ENCODE data around the gene MISP3. TPM values are rescaled to one million over a fixed set of nuclear protein-coding genes. Genes with fewer than 3 reads are reported as not detected.

The MISP3 gene
- total and polyA plus RNA-seq, 9 of the 15 experiments (the other 6 are each of a cell fraction or from before 2014, with no cell fraction given): 0.25 to 5.6 (median 1.6) TPM

- peak; percentile 92 for TF ChIP-seq CXXC5 (CRISPR knock-in tag; IDR thresholded peaks at IDR 0.05)
- TF ChIP-seq L3MBTL2 (IDR thresholded peaks at IDR 0.05): peak; percentile 89
- TF ChIP-seq TCF7L2 (IDR thresholded peaks at IDR 0.05; ENCODE audit: low read depth, low read length): no peak
- peak in 1 of 3 experiments; percentile 48; a peak in 1 of 6 replicates for TF ChIP-seq ZBTB11 (CRISPR knock-in tag; IDR thresholded peaks at IDR 0.05)
- TF ChIP-seq PRPF4 (IDR thresholded peaks at IDR 0.05; ENCODE audit: insufficient read depth, low read depth, low read length, poor library complexity, severe bottlenecking): no peak
- TF ChIP-seq ELF4 (CRISPR knock-in tag; IDR thresholded peaks at IDR 0.05): no peak
- peak; percentile 75 for TF ChIP-seq CCNT2 (IDR thresholded peaks at IDR 0.05; ENCODE audit: borderline replicate concordance, extremely low read depth, insufficient read length, low read depth, low read length)
- TF ChIP-seq ZBTB40 (IDR thresholded peaks at IDR 0.05): 0 out of 2 replicates have a peak, but pooled peaks have one; percentile 5
- no peak for TF ChIP-seq ZBTB40 (CRISPR knock-in tag; IDR thresholded peaks at IDR 0.05)
- peak; percentile 44 for TF ChIP-seq RBBP5 (IDR thresholded peaks at IDR 0.05; ENCODE audit: borderline replicate concordance, insufficient read depth, low read length, poor library complexity, severe bottlenecking)
- peak; percentile 41 for TF ChIP-seq SAP30 (IDR thresholded peaks at IDR 0.05; ENCODE audit: borderline replicate concordance, insufficient read depth, low read depth, low read length, poor library complexity, severe bottlenecking)
- no peak for TF ChIP-seq HNRNPH1 (optimal IDR thresholded peaks at IDR 0.05; ENCODE audit: low read depth, low read length)
Measured at GRCh38 chr19:14073261-14073924, 807 bp downstream of the MISP3 start (continued).
